SK-N-MC (cell line): ENCODE data around the gene WRAP73.

Experiments used
- EZH2 ChIP-seq: fragments of 200-600 bp; sonication (generic); IDR thresholded peaks from one replicate; pipeline ENCODE4 v1.6.1; 2017; ENCODE audit warnings: antibody characterized with exemption
- POLR2AphosphoS5 ChIP-seq: IDR thresholded peaks from 2 replicates; pipeline ENCODE4 v1.6.1; 2012; ENCODE audit warnings: mild to moderate bottlenecking, low read depth, low read length, borderline replicate concordance

DNA sequence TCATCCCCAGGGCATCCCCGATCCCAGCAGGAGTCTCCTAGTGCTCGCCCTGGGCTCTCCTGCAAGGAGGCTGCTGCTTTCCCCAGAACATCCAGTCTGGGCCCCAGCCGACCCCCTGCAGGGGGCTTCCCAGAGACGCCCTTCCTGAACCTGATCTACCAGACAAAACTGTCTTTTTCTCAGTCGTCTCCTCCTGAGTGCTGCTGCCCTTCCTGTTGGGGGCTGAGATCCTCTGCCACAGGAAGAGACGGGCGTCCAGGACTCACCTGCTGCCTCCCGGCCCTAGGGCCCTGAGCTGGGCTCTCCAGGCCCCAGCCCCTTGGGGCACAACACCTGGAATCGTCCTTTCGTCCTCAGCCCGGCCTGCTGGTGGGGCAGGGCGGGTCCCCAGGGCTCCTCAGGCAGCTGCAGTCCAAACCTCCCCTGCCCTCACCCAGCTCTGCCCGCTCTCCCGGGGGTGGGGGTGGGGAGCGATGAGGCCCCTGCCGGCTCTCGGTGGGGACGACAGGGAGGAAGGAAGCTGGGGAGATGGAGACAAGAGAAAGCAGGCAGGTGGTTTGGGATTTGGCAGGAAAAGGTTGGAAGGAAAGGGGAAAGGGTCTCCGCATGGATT lies 39.3 kb upstream of the WRAP73 start:
- TF ChIP-seq POLR2AphosphoS5 (no peak), EZH2 (no peak)
